HCT116 (cell line): ENCODE results near the gene SPINT2. TPM values are rescaled to one million over a fixed set of nuclear protein-coding genes. Genes with fewer than 3 reads are reported as not detected.

ENCODE experiments used
- ATAC-seq: fragments of 200-7000 bp; cut with Tn5 transposase; 2 replicates; pipeline ENCODE4 v1.9.1; 2020; ENCODE audit warnings: mild to moderate bottlenecking, moderate library complexity
- BruUV-seq: library from RNA; stranded (reverse); fragments of 400-500 nt; replicated peaks from 2 replicates; lab custom pipeline; 2021; lab: Mats Ljungman, UMichigan
- CTCF ChIA-PET: fragments of 300-600 bp; sonication (Branson Sonifier 250); formaldehyde crosslinking; loops from one replicate; lab custom pipeline; 2021; ENCODE audit warnings: antibody characterized with exemption; lab: Charles Lee
- POLR2A ChIA-PET: fragments of 300-600, 350-600 bp; sonication (Branson Sonifier 250); formaldehyde crosslinking; loops from one replicate; lab custom pipeline; 2021; ENCODE audit warnings: antibody characterized with exemption; lab: Charles Lee
- RAD21 ChIA-PET, 2 experiments: fragments of 300-600 bp; sonication (Branson Sonifier 250); formaldehyde crosslinking; loops; one replicate each; lab custom pipeline; 2023; ENCODE audit warnings: low total read pairs in 2 of 2; ENCODE audit not compliant: uncharacterized antibody in 2 of 2, unreplicated experiment in 2 of 2, low non-redundant PET in 1 of 2; lab: Charles Lee
- DNase-seq: peaks from one replicate; pipeline ENCODE4 v3.0.0-alpha.2; 2010; ENCODE audit warnings: low read depth, low spot score
- H2AFZ ChIP-seq: fragments of 200-600 bp; shearing (Covaris generic), sonication (generic); 2 replicates; pipeline ENCODE4 v1.6.1; 2017; ENCODE audit warnings: low read depth, mixed run types, mixed read lengths, antibody characterized with exemption, low read length; ENCODE audit not compliant: poor library complexity, severe bottlenecking
- H3K27ac ChIP-seq: 2 replicates; pipeline ENCODE4 v1.5.1; 2012; ENCODE audit warnings: low read depth, low read length
- H3K27me3 ChIP-seq: fragments of 200-600 bp; sonication (generic); 2 replicates; pipeline ENCODE4 v1.6.1; 2016; ENCODE audit warnings: mixed run types, low read length, mixed read lengths; ENCODE audit not compliant: insufficient read depth
- H3K36me3 ChIP-seq, 2 experiments: fragments of 200-500 bp in 1 of 2; fragments of 200-600 bp in 1 of 2; sonication (Bioruptor generic) in 1 of 2; sonication (generic) in 1 of 2; 2 replicates each; pipeline versions ENCODE4 v1.5.1 to v1.6.1; 2014 to 2016; ENCODE audit warnings: low read length in 2 of 2, inconsistent platforms in 1 of 2, mixed read lengths in 1 of 2, mixed run types in 1 of 2; ENCODE audit not compliant: insufficient read depth in 2 of 2, control insufficient read depth in 1 of 2
- H3K4me1 ChIP-seq, 2 experiments: fragments of 200-600 bp in 1 of 2; sonication (generic) in 1 of 2; 2 replicates each; pipeline versions ENCODE4 v1.5.1 to v1.6.1; 2012 to 2017; ENCODE audit warnings: low read length in 2 of 2, inconsistent platforms in 1 of 2, mild to moderate bottlenecking in 1 of 2, mixed read lengths in 1 of 2, mixed run types in 1 of 2, moderate library complexity in 1 of 2; ENCODE audit not compliant: insufficient read depth in 2 of 2, control insufficient read depth in 1 of 2
- H3K4me2 ChIP-seq: fragments of 200-600 bp; sonication (generic); 2 replicates; pipeline ENCODE4 v1.6.1; 2017; ENCODE audit warnings: mixed run types, low read length, mixed read lengths
- H3K4me3 ChIP-seq, 2 experiments: fragments of 200-600 bp in 1 of 2; sonication (generic) in 1 of 2; replicated peaks in 1 of 2; 2 replicates each; pipeline ENCODE4 v1.5.1; 2011 to 2016; ENCODE audit warnings: low read length in 2 of 2, control low read depth in 1 of 2, low read depth in 1 of 2, mild to moderate bottlenecking in 1 of 2, mixed read lengths in 1 of 2, mixed run types in 1 of 2
- H3K79me2 ChIP-seq: fragments of 200-600 bp; sonication (generic); 2 replicates; pipeline ENCODE4 v1.6.1; 2017; ENCODE audit warnings: mild to moderate bottlenecking, mixed run types, low read length, moderate library complexity, mixed read lengths; ENCODE audit not compliant: insufficient read depth
- H3K9ac ChIP-seq: fragments of 200-600 bp; sonication (generic); 2 replicates; pipeline ENCODE4 v1.6.1; 2016; ENCODE audit warnings: low read length, mixed read lengths
- H3K9me2 ChIP-seq: fragments of 200-600 bp; sonication (generic), shearing (Covaris generic); 2 replicates; pipeline ENCODE4 v1.6.1; 2017; ENCODE audit warnings: mixed run types, mild to moderate bottlenecking, moderate library complexity; ENCODE audit not compliant: insufficient read depth
- H3K9me3 ChIP-seq, 2 experiments: fragments of 200-500 bp in 1 of 2; fragments of 200-600 bp in 1 of 2; sonication (Bioruptor generic) in 1 of 2; sonication (generic) in 1 of 2; 2 replicates each; pipeline ENCODE4 v1.6.1; 2014 to 2017; ENCODE audit warnings: low read length in 2 of 2, mixed read lengths in 2 of 2, inconsistent platforms in 1 of 2, low read depth in 1 of 2, mild to moderate bottlenecking in 1 of 2, mixed run types in 1 of 2, moderate library complexity in 1 of 2; ENCODE audit not compliant: control insufficient read depth in 1 of 2, insufficient read depth in 1 of 2
- H4K20me1 ChIP-seq: fragments of 200-600 bp; sonication (generic), shearing (Covaris generic); 2 replicates; pipeline ENCODE4 v1.6.1; 2017; ENCODE audit warnings: mixed run types, mild to moderate bottlenecking, moderate library complexity; ENCODE audit not compliant: insufficient read depth
- ATF3 ChIP-seq: IDR thresholded peaks from 2 replicates; pipeline ENCODE4 v1.6.1; 2012
- CBX3 ChIP-seq: IDR thresholded peaks from 2 replicates; pipeline ENCODE4 v1.6.1; 2012; ENCODE audit warnings: low read depth
- CEBPB ChIP-seq: IDR thresholded peaks from 2 replicates; pipeline ENCODE4 v1.6.1; 2012; ENCODE audit warnings: low read depth
- CTCF ChIP-seq, 3 experiments: fragments of 200-600 bp in 1 of 3; sonication (generic) in 1 of 3; IDR thresholded peaks in 2 of 3; conservative IDR thresholded peaks in 1 of 3; 2 replicates each; pipeline ENCODE4 v1.5.1; 2012 to 2017; ENCODE audit warnings: low read depth in 2 of 3, low read length in 2 of 3, antibody characterized with exemption in 1 of 3, borderline replicate concordance in 1 of 3, control low read depth in 1 of 3, mild to moderate bottlenecking in 1 of 3, mixed read lengths in 1 of 3, mixed run types in 1 of 3, moderate library complexity in 1 of 3; ENCODE audit not compliant: insufficient read depth in 1 of 3
- EGR1 ChIP-seq: IDR thresholded peaks from 2 replicates; pipeline ENCODE4 v1.6.1; 2012; ENCODE audit warnings: low read depth
- EZH2 ChIP-seq: fragments of 200-600 bp; sonication (generic); IDR thresholded peaks from 2 replicates; pipeline ENCODE4 v1.6.1; 2017; ENCODE audit warnings: antibody characterized with exemption, mixed run types
- EZH2phosphoT487 ChIP-seq: fragments of 200-600 bp; IDR thresholded peaks from 2 replicates; pipeline ENCODE4 v1.6.1; 2018; ENCODE audit warnings: antibody characterized with exemption, borderline replicate concordance
- MAX ChIP-seq: IDR thresholded peaks from 2 replicates; pipeline ENCODE4 v1.6.1; 2012
- POLR2A ChIP-seq: IDR thresholded peaks from 2 replicates; pipeline ENCODE4 v1.7.0; 2011; ENCODE audit warnings: borderline replicate concordance; ENCODE audit not compliant: insufficient read depth, insufficient read length; ENCODE audit errors: extremely low read depth
- POLR2AphosphoS5 ChIP-seq: IDR thresholded peaks from 2 replicates; pipeline ENCODE4 v1.6.1; 2011; ENCODE audit warnings: mild to moderate bottlenecking, low read depth, low read length, moderate library complexity
- RAD21 ChIP-seq: IDR thresholded peaks from 2 replicates; pipeline ENCODE4 v1.6.1; 2012; ENCODE audit warnings: low read depth, mild to moderate bottlenecking
- REST ChIP-seq: IDR thresholded peaks from 2 replicates; pipeline ENCODE4 v1.6.1; 2012; ENCODE audit warnings: low read depth
- SIN3A ChIP-seq: IDR thresholded peaks from 2 replicates; pipeline ENCODE4 v1.6.1; 2012; ENCODE audit warnings: low read depth
- SP1 ChIP-seq: IDR thresholded peaks from 2 replicates; pipeline ENCODE4 v1.6.1; 2012; ENCODE audit warnings: low read depth
- SRF ChIP-seq: IDR thresholded peaks from 2 replicates; pipeline ENCODE4 v1.6.1; 2012; ENCODE audit warnings: low read depth
- TCF7L2 ChIP-seq: IDR thresholded peaks from 2 replicates; pipeline ENCODE4 v1.7.0; 2011; ENCODE audit warnings: borderline replicate concordance, inconsistent platforms; ENCODE audit not compliant: insufficient read depth, insufficient read length; ENCODE audit errors: extremely low read depth
- YY1 ChIP-seq: IDR thresholded peaks from 2 replicates; pipeline ENCODE4 v1.6.1; 2011; ENCODE audit warnings: low read length, low read depth, moderate library complexity, mild to moderate bottlenecking; ENCODE audit not compliant: insufficient replicate concordance; ENCODE audit errors: extremely low read depth
- ZFX ChIP-seq: fragments of 450-650 bp; IDR thresholded peaks from 2 replicates; pipeline ENCODE4 v1.6.1; 2017
- ZNF274 ChIP-seq: fragments of 200-500 bp; sonication (Bioruptor generic); IDR thresholded peaks from 2 replicates; pipeline ENCODE4 v1.6.1; 2014; ENCODE audit warnings: mild to moderate bottlenecking, low read depth, low read length, inconsistent platforms
- intact Hi-C: fragments of 100-400 bp; cut with micrococcal nuclease; formaldehyde crosslinking; loops from 2 replicates; pipeline ENCODE4 v1.10.0; 2022
- total RNA-seq: library from RNA; stranded (reverse); gene quantifications from one replicate; pipeline ENCODE4 v1.2.1, GENCODE V29; 2021; ENCODE audit not compliant: unreplicated experiment

Gene SPINT2
- total RNA-seq, 1 experiment from 2014 or later = 500 TPM

- H3K4me3 ChIP-seq = peak within 1 kb of the TSS; percentile 53 to 78
- no peaks in the 10 kb centered on the region for H3K9me3 ChIP-seq
- no peak for DNase-seq
- peak within 1 kb of the TSS; percentile 90 for H3K4me2 ChIP-seq
- no peaks in the 10 kb centered on the region for H3K27me3 ChIP-seq
- peaks cover 40% of the 10 kb centered on the region for H3K79me2 ChIP-seq
- H4K20me1 ChIP-seq = no peaks in the 10 kb centered on the region
- peaks cover 0 to 4% of the 10 kb centered on the region in 2 experiments; a peak in 1 of 4 replicates for H3K36me3 ChIP-seq
- H3K9me2 ChIP-seq = no peaks in the 10 kb centered on the region
- H3K4me1 ChIP-seq = peaks cover 15 to 49% of the 10 kb centered on the region in 2 experiments
- BruUV-seq = no TSS peak
- POLR2A ChIA-PET = interaction anchor here (1.2 to 2.5 kb wide), 3 partner anchors 15 to 76 kb away, joined by 3 to 10 read pairs (median 4); partner anchors contain the start of genes C19orf33 and CATSPERG
- RAD21 ChIA-PET = interaction anchor here (0.6 to 1.2 kb wide), 2 partner anchors 16 to 55 kb away, joined by 3 read pairs; partner anchors contain the start of genes CATSPERG (in 1 of the 2) and PSMD8 (in 1 of the 2)
- peak within 1 kb of the TSS; percentile 83 for H3K27ac ChIP-seq
- H3K9ac ChIP-seq = peak within 1 kb of the TSS; percentile 78
- no peak for TF ChIP-seq CEBPB
- no peak for TF ChIP-seq EGR1
- no peak for TF ChIP-seq SRF
- TF ChIP-seq CTCF (IDR thresholded peaks at IDR 0.05 in 2 of 3, conservative IDR thresholded peaks at IDR 0.05 in 1 of 3; ENCODE audit: borderline replicate concordance in 1 of 3, insufficient read depth in 1 of 3, low read depth in 2 of 3, low read length in 2 of 3) = no peak
- TF ChIP-seq ATF3 = no peak
- no peak for TF ChIP-seq TCF7L2
- no peak for TF ChIP-seq SP1
- no peak for TF ChIP-seq YY1
- no peak for TF ChIP-seq ZNF274
- TF ChIP-seq EZH2phosphoT487 = no peak
- no peak for TF ChIP-seq RAD21
- TF ChIP-seq POLR2AphosphoS5 = peak; percentile 78
- TF ChIP-seq MAX = peak; percentile 53
- no peak for TF ChIP-seq CBX3
- no peak for TF ChIP-seq REST
- TF ChIP-seq POLR2A = no peak
- TF ChIP-seq ZFX = no peak
- peak; percentile 68 for TF ChIP-seq SIN3A
- no peak for TF ChIP-seq EZH2
- no peak within 1 kb of the TSS for H2AFZ ChIP-seq
- ATAC-seq = peak; percentile 30
- CTCF ChIA-PET = interaction anchor here (1.4 to 1.8 kb wide), 2 partner anchors 10 to 76 kb away, joined by 3 read pairs; no protein-coding TSS in a partner anchor
- intact Hi-C loops = no loop called here
These were observed 55.3 kb downstream of the SPINT2 start, which contains the start of gene KCNK6 for GRCh38 chr19:38319421-38320258. Gene KCNK6 (plus strand): TSS chr19:38319845. CDS start chr19:38319951, 106 bp downstream.
